COLO668 (cell line): ENCODE measurements around the gene SNTA1.
A peak's percentile ranks its signal among the peaks of the same experiment; 100 is the strongest.
"Not testable (repeated sequence)": the region's sequence is repeated elsewhere in the genome, so short reads cannot be mapped to it uniquely, and the experiment has no call there.

Experiments used
- DNase-seq: peaks from one replicate; lab custom pipeline; 2025; ENCODE audit not compliant: unreplicated experiment; lab: John Stamatoyannopoulos, UW

Gene SNTA1

DNA sequence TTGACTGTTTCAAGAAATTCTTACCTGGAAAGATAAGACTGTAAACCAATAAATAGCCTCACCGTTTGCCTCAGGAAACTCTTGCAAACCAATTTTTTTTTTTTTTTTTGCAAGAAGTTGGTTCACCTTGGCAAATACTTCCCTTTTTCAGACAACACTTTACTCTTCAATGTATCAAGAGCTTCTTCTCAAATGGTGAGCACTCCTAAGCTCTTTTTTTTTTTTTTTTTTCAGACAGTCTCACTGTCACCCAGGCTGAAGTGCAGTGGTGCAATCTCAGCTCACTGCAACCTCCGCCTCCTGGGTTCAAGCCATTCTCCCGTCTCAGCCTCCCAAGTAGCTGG is 22.7 kb upstream of the SNTA1 start:
- no peak for DNase-seq

DNA sequence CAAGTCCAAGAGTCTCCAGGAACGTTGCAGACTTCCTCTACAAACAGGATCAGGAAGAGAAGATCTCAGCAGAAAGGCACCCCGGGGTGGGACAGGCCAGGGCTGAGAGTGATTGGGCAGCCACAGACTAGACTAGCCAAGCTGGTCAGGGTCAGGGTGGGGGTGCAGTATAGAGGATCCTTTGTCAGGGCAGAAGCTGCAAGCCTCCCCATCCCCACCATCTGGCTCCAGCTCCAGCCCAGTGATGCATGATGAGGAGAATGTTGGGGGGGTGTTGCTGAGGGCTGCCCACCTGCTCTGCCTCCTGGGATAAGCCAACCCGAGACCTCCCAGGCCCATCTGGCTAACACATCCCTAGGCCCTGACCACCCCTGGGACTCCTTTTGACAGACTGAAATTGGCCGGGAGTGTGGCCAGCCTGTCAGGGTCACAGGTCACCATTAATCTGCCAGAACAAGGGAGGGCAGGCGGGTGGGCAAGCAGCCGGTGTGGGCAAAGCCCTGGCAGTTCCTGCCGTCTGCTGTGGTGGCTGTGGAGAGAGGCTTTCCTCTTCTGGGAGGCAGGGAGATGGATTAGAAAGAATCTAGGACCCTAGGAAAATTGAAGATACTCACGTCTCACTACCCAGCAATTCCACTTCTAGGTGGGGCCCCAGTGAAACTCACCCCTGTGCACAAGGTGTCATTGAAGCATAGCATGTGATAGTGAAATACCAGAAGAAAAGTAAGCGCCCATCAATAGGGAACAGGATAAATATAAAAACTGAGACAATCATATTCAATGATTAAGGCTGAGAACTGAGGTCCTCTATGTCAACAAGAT is 22.1 kb upstream of the SNTA1 start:
- no peak for DNase-seq

DNA sequence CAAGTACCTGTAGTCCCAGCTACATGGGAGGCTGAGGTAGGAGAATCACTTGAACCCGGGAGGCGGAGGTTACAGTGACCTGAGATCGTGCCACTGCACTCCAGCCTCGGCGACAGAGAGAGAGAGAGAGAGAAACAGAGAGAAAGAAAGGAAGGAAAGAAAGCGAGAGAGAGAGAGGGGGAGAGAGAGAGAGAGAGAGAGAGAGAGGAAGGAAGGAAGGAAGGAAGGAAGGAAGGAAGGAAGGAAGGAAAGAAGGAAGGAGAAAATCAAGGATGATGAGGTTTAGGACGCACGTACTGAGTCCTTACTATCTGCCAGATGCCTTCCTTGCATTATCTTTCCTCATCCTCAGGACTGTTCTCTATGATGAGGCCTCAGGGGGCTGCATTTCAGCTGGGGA is 21.2 kb upstream of the SNTA1 start:
- not testable (repeated sequence) for DNase-seq

DNA sequence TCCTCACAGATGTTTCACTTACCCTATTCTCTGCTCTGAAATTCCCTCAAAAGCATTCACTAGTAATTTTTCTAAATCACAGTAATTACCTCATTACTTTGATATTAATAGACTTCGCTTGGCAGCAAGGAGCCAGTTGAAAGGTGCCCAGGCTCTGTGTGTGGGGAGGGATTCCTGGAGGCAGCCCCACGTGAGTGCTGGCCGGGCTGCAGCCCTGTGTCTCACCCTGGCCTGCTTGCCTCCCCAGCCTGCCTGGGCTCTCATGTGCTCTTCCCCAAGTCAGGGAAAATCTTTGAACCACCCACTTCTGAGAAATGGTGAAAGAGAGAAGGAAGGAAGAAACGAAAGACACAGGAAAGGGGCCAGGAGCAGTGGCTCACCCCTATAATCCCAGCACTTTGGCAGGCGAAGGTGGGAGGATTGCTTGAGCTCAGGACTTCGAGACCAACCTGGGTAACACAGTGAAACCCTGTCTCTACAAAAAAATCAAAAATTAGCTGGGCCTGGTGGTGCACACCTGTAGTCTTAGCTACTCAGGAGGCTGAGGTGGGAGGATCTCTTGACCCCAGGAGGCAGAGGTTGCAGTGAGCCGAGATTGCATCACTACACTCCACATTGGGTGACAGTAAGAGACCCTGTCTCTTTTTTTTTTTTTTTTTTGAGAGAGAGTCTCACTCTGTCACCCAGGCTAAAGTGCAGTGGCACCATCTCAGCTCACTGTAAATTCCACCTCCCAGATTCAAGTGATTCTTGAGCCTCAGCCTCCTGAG is 20.0 kb upstream of the SNTA1 start:
- no peak for DNase-seq

DNA sequence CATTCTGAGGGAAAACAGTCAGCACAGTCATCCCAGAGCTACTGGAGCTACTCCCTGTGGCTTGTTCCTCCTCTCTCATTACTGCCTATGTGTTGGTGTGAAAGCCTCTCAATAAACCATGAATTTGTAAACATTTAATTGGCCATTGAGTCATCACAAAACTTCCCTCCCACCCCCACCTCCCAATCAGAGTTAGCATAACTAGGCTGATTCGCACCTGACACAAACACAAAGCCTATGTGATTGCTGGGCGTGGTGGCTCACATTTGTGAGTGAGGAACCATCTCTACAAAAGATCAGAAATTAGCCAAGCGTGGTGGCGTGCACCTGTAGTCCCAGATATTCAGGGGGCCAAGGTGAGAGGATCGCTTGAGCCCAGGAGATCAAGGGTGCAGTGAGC is 17.1 kb upstream of the SNTA1 start:
- DNase-seq, result peak; percentile 83

DNA sequence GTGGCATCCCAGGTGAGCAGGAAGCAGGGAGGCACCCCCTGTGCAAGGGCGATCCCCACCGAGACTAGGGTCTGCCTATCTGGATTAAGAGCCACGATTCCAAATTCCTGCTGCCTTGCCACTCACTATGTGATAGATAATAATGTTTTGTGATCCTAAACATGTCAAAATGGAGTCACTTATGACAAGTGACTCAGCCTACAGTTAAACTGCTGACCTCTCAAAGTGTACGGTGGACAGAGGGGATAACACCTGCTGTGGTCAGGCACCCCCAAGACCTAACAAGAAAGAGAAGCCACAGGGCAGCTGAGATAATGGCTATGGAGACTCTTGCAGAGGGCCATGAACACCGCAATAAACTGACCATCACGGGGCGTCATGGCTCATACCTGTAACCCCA is 16.0 kb upstream of the SNTA1 start:
- no peak for DNase-seq

DNA sequence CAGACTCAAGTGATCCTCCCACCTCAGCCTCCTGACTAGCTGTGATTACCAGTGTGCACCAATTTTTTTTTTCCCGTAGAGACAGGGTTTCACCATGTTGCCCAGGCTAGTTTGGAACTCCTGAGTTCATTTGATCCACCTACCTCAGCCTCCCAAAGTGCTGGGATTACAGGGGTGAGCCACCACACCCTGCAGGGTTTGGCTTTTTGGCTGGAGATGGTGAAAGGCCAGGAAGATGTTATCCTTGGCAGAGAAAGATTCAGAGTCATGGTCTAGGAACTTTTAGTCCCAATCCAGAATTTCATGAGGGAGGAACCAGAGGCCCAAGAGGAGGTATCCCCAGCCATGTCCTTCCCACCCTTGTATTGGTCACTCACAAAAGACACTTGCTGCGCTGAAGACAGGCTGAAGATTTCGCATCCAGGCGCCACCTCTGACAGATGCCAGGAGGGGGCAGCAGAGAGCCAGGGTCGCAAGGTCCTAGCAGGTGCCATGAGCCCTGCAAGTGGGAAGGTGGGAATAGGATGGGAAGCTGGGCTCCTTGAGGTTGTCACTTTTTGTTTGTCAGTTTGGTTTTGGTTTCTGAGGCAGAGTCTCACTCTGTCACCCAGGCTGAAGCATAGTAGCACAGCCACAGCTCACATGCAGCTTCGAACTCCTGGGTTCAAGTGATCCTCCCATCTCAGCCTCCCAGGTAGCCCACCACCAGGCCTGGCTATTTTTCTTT is 13.5 kb upstream of the SNTA1 start:
- peak; percentile 84 for DNase-seq

DNA sequence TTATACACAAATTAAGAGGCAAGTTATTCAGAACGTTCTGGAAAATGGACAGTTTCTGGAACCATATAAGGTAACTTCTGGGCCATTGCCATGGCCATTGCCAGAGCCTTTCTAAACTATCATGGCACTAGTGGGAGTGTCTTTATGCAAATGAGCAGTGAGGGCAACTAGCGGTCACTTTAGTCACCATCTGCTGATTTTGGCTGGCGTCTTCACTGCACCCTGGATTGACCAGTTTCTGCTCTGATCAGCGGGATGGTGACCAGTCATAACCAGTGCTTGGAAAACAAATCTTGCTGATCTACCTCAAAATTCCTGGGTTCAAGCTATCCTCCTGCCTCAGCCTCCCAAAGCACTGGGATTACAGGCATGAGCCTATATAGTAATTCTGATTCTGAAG is 7.3 kb upstream of the SNTA1 start:
- DNase-seq, result no peak

DNA sequence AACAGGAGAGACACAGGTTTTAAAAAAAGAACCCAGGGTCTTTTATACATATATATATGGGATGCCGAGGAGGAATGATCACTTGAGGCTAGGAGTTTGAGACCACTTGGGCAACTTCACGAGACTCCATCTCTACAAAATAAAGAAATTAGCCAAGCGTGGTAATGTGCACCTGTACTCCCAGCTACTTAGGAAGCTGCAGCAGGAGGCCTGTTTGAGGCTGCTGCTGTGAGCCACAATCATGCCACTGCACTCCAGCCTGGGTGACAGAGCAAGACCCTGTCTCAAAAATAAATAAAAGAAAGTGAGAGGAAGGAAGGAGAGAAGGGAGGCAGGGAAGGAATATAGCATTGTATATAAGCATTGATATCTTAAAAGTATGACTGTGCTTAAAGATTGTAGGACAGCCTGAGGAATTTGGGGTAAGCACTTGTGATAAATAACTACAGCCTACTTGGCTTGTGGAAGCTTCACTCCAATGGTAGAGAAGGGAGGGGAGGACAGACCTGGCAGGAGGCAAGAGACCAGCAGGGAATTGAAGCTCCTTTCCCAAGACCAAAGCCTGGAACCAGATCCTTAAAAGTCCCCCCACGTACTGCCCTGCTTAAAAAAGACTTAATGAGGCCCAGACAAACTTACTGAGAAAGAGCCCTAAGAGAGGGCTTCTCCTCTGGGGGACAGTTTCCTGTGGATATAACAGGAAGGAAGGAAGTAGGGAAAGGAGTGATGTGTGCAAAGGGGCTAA is 2.5 kb upstream of the SNTA1 start:
- DNase-seq, result no peak

DNA sequence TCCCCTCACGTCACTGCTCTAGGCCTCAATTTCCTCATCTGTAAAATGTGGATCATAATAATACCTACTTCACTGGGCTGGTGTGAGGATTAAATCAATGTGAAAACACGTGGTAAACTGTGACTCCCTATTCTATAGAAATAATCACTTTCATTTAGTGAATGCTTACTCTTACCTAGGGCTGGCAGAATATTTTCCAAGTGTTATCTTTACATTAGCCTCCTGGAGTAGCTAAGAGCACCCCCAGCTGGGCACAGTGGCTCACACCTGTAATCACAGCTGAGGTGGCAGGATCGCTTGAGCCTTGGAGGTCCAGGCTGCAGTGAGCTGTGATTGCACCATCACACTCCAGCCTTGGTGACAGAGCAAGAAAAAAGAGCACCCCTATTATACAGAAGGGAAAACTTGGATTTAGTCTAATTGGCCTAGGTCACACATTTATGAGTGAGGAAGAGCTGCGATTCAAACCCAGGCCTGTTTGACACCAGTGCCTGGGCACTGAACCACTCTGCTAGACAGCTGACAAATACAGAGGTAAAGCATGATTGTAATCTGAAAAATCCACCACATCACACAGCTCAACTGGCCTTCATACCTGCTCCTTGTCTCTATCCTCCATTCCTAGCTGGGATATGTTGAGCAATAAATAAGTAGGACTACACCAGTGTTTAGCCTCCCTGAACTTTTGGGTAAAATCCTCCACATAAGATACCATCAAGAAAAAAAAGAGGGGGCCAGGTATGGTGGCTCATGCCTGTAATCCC is 1.4 kb upstream of the SNTA1 start:
- peak; percentile 44 for DNase-seq

DNA sequence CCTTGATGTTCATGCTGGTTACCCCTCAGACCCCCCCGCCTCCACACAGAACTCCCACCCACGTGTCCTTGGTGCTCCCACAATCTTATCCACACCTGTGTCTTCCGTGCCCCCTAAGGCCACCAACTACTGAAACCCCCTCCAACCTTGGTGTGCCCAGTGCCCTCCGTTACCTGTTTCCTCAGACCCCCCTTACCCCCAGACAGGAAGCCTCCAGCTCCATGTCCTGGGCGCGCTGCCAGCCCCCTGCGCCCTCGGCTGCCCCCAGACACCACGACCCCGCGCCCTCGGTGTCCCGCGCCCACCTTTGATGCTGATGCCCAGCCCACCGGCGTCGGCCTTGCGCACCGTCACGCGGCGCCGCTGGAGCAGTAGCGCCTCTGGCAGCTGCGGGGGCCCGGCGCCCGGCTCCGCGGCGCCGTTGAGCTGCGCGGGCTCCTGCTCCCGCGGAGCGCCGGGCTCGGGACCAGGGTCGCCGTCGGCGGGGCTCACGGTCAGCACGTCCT is 504 bp downstream of the SNTA1 start:
- peak; percentile 69 for DNase-seq

DNA sequence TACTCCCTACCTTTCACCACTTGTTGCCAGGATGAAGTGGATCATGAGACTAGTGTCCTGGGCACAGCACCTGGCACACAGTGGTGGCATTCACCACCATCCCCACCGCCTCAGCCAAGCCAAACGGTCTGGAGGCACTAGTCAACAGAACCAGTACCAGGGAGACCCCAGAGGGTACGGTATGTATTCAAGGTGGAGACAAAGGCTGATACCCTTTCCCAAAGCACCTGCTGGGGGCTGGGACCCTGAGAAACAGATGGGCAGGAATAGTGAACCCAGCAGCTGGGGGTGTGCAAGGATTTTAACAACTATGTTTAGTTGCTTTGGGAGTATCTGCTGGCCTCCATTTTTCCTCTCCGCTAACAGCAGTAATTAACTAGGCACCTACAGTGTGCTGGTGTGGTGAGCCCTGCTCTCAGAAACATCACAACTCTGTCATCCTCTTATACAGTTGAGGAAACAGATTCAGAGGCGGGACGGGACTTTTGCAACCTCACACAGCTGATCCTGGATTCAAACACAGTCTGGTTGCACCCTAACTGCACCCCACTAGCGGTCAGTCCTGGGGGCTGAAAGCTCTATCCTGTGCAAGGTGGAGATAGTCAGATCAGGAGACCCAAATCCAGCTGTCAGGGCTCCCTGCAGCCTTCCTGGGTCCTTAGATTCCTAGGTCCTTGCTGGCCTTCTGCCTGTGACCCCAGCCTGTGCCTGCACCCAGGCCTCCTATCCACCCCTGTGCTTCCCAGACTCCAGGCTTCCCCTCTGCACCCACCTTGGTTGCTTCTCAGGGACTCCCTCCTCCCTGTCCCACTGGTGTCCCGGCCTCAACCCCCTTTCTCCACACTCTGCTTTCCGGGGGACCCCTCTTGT is 1.2 kb downstream of the SNTA1 start:
- DNase-seq, result no peak

DNA sequence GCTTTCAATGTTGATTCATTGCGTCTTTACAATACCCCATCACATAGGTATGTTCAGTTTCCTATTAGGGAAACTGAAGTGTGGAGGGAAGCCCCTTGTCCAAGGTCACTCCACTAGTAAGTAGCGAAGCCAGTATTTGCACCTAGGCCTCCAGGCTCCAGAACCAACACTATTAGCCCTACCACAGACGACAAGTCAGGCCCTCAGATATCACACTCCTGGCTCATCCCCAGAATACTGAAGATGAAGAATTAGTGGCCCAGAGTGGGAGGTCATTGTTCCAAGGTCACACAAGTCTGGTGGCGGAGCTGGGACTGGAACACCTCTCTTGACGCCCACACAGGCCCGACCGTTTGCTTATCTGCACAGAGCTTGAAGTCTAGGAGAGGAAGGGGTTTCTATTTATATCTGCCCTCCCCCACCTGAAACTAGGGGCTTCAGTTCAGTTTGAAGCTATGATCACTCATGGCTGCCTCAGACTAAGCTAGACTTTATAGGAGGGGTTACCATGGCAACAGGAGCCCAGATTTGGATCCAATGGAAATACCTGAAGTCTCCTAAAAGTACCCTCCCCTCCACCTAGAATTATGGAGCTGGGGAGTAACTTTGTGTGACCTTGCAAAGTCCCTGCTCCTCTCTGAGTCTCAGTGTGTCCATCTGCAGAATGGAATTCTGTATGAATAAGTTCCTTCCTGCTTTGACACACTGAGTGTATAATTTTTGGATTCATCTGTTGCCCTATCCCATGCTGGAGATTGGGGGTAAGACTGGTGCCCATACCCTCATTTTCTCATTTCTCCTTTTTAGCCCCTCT is 2.2 kb downstream of the SNTA1 start:
- DNase-seq, result no peak

DNA sequence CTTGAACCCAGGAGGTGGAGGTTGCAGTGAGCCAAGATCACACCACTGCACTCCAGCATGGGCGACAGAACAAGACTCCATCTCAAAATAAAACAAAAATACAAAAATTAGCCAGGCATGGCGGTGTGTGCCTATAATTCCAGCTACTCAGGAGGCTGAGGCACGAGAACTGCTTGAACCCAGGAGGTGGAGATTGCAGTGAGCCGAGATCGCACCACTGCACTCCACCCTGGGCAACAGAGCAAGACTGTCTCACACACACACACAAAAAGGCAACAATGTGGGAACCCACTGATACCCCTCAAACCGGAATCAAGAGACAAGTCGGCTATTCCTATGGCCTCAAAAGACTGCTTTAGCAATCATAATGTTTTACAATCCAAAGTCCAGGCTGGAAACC is 3.0 kb downstream of the SNTA1 start:
- not testable (repeated sequence) for DNase-seq

DNA sequence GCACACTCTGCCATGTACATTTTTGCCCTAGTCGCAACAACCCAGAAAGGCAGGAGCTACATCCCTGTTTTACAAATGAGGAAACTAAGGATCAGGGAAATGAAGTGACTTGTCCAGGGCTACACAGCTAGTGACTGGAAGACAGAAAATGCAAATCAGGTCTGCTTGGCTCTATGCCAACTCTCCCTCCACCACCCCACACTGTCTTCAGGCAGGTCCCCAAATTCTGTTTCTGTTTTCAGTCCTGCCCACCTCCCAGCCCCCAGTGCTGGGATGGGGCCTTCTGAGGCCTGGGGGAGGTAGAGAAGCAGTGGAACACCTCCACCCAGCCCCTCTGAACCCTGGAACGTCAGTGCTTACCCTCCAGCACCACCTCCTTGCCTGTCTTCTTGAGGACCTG is 5.1 kb downstream of the SNTA1 start:
- no peak for DNase-seq

DNA sequence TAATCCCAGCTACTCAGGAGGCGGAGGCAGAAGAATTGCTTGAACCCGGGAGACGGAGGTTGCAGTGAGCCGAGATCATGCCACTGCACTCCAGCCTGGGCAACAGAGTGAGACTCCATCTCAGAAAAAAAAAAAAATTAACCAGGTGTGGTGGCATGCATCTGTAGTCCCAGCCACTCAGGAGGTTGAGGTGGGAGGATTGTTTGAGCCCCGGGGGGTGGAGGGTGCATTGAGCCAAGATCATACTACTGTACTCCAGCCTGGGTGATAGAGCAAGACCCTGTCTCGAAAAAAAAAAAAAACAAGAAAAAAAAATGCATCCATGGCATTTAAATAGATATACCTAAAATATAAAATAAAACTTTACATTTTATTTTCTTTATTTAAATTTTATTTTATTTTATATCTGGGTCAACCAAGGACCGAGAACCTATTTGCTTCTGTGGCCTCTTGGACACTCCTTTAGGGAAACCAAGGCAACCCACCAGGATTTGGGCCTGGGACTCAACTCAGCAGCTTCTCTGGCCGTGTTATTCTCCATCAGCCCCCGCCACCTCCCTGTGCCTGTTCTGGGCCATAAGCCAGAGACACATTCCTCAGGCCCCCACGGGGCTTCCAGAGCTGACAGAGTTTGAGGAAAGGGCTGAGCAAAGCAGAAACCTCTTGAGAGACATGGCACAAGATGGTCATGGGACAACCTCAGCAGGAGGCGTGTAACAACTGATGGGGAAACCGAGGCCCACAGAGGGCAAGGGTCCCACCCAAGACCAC is 6.2 kb downstream of the SNTA1 start:
- DNase-seq, result no peak

DNA sequence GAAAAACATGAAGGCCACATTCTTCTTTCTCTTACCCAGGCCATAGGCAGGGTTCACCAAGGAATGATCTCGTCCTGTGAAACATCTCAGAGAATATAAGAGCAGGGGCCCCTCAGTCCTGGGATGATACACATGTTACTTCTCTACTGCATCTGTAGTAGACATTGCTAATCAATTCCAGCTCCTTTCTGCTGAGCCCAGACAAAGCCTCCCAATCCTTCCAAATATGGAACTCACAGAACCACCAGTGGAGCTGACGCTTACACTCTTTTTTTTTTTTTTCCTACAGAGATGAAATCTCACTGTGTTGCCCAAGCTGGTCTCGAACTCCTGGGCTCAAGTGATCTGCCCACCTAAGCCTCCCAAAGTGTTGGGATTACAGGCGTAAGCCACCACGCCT is 9.1 kb downstream of the SNTA1 start:
- no peak for DNase-seq
